ENCODE measurements around the gene DEFB132.

GRCh38 chr20:208942-209566 lies 48.5 kb upstream of the DEFB132 start:
- TF ChIP-seq, protein P1, sequence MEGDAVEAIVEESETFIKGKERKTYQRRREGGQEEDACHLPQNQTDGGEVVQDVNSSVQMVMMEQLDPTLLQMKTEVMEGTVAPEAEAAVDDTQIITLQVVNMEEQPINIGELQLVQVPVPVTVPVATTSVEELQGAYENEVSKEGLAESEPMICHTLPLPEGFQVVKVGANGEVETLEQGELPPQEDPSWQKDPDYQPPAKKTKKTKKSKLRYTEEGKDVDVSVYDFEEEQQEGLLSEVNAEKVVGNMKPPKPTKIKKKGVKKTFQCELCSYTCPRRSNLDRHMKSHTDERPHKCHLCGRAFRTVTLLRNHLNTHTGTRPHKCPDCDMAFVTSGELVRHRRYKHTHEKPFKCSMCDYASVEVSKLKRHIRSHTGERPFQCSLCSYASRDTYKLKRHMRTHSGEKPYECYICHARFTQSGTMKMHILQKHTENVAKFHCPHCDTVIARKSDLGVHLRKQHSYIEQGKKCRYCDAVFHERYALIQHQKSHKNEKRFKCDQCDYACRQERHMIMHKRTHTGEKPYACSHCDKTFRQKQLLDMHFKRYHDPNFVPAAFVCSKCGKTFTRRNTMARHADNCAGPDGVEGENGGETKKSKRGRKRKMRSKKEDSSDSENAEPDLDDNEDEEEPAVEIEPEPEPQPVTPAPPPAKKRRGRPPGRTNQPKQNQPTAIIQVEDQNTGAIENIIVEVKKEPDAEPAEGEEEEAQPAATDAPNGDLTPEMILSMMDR (IDR thresholded peaks at IDR 0.05), result peak; percentile 69
- TF ChIP-seq, protein P2, sequence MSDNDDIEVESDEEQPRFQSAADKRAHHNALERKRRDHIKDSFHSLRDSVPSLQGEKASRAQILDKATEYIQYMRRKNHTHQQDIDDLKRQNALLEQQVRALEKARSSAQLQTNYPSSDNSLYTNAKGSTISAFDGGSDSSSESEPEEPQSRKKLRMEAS (IDR thresholded peaks at IDR 0.05; ENCODE audit: low read depth), result 0 out of 2 replicates have a peak, but pooled peaks have one; percentile 16
- TF ChIP-seq JUND (IDR thresholded peaks at IDR 0.05), result no peak
- TF ChIP-seq, protein P3, sequence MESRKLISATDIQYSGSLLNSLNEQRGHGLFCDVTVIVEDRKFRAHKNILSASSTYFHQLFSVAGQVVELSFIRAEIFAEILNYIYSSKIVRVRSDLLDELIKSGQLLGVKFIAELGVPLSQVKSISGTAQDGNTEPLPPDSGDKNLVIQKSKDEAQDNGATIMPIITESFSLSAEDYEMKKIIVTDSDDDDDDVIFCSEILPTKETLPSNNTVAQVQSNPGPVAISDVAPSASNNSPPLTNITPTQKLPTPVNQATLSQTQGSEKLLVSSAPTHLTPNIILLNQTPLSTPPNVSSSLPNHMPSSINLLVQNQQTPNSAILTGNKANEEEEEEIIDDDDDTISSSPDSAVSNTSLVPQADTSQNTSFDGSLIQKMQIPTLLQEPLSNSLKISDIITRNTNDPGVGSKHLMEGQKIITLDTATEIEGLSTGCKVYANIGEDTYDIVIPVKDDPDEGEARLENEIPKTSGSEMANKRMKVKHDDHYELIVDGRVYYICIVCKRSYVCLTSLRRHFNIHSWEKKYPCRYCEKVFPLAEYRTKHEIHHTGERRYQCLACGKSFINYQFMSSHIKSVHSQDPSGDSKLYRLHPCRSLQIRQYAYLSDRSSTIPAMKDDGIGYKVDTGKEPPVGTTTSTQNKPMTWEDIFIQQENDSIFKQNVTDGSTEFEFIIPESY (IDR thresholded peaks at IDR 0.05; ENCODE audit: borderline replicate concordance, low read depth), result no peak
- TF ChIP-seq USF1 (IDR thresholded peaks at IDR 0.05; ENCODE audit: borderline replicate concordance, low read depth), result no peak
- no peak for TF ChIP-seq NFIC (IDR thresholded peaks at IDR 0.05; ENCODE audit: borderline replicate concordance)
- no peak for TF ChIP-seq REST (IDR thresholded peaks at IDR 0.05; ENCODE audit: low read depth, low read length)
